Measurements from ENCODE around the gene HAT1.

Gene HAT1

DNA sequence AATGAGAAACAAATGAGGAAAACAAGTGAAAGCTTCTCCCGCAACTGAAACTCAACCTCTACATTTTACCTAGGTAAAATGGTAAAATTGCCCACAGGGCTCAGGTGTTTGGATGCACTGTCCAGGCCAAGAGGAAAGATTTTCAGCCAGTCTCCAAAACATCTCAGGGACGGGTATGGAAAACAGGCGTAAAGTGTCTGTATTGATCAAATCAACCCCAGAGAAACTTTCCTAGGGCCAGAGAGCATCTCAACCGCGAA, 361 bp upstream of the HAT1 start:
- no peak for DNase-seq

DNA sequence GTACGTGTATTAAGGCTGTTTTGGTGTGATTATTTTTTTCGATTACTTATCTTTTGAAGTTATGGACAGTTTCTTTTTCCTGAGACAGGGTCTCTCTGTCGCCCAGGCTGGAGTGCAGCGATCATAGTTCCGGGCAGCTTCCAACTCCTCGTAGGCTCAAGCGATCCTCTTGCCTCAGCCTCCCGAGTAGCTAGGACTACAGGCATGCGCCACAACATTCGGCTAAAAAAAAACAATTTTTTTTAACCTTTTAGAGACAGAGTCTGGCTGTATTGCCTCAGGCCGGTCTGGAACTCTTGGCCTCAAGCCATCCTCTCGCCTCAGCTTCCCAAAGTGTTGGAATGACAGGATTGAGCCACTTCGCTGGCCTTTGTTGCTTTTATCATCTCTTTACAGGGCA, 945 bp downstream of the HAT1 start:
- no peak for DNase-seq

DNA sequence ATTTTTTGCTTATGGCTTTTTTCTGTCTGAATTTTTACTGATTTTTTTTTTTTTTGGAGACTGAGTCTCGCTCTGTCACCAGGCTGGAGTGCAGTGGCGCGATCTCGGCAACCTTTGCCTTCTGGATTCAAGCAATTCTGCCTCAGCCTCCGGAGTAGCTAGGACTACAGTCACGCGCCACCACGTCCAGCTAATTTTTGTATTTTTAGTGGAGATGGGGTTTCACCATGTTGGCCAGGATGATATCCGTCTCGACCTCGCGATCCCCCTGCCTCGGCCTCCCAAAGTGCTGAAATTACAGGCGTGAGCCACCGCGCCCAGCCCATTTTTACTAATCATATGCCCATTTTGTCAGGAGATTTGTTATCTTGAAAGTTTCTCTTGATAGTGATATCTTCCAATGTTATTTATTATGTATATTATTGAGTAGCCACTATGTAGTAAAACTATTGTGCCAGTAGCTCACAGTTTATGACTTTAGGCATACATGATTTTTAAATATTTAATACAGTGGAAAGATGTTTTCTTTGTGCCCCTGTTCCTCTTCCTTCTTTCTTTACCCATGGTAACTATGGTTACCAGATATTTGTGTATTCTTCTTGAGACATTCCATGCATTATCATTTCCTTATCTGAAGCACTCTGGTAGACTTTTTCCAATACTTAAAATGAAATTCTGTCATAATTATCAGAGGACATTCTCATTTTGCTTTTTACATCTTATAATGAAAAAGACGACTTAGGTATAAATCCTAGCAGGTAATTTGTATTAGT, 2.1 kb downstream of the HAT1 start:
- no peak for DNase-seq

DNA sequence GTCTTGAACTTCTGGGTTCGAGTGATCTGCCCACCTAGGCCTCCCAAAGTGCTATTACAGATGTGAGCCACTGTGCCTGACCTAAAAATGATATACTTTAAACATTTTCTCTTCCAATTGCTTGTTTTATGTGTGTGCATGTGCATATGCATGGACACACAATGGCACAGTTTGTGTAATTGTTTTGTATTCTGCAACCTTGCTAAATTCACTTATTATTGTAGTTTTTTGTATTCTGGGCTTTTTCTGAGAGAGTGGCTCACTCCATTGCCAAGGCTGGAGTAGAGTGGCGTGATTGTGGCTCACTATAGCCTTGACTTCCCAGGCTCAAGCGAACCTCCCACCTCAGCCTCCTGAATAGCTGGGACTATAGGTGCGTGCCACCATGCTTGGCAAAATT, 8.1 kb downstream of the HAT1 start:
- no peak for DNase-seq

DNA sequence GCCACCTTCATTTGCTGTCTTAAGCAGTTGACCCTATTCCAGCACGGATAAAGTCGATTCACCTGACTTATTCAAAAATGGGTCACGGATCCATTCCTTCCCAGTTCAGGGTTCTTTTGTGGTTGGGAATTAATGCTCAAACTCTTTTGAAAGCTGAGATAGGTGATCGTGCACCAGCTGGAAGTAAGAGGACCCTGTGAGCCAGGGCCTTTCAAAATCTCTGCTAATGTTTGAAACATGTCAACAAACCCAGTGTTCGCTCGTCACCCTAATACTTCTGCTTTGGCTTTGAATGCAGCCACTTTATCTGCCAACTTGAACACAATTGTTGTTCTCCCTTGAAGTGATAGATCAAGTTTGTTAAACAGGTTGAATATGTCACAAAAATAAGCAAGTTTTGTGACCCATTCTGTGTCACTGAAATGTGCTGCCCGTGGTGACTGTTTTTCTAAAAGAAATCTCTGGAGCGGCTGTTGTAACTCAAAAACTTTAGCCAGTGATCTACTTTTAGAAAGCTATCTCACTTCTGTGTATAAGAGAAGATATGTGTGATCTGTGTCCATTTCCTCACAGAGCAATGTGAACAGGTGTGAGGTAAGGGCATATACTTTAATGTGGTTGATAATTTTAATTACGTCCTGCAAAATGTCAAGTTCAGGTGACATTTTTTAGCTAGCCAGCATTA, 16.9 kb downstream of the HAT1 start:
- DNase-seq: no peak

DNA sequence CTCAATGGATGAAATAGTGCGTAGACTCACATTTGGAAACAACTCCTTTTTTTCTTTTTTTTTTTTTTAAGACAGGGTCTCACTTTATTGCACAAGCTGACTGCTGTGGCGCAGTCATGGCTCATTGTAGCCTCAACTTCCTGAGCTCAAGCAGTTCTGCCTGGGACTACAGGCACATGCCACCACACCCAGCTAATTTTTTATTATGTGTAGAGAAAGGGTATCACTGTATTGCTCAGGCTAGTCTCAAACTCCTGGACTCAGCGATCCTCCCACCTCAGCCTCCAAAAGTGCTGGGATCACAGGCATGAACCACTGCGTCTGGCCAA, 17.4 kb downstream of the HAT1 start:
- no peak for DNase-seq

DNA sequence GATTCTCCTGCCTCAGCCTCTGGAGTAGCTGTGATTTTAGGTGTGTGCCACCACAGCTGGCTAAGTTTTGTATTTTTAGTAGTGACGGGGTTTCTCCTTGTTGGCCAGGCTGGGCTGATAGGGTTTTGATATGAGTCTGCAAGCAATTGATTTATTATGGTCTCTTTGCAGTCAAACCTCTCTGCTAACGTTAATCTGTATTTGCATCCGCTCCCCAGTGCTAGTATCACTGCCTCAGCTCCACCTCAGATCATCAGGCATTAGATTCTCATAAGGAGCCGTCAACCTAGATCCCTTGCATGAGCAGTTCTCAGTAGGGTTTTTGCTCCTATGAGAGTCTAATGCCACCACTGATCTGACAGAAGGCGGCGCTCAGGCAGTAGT, 19.0 kb downstream of the HAT1 start:
- DNase-seq: no peak

DNA sequence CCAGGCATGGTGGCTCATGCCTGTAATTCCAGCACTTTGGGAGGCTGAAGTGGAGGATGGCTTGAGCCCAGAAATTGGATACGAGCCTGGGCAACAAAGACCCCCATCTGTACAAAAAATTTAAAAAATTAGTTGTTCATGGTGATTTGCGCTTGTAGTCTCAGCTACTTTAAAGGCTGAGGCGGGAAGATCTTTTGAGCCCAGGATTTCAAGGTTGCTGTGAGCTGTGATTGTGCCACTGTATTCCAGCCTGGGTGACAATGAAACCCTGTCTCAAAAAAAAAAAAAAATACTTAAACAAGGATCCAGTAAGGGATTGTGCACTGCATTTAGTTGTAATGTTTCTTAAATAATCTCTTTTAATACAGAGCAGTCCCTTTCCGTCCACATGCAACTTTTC, 21.6 kb downstream of the HAT1 start:
- no peak for DNase-seq

DNA sequence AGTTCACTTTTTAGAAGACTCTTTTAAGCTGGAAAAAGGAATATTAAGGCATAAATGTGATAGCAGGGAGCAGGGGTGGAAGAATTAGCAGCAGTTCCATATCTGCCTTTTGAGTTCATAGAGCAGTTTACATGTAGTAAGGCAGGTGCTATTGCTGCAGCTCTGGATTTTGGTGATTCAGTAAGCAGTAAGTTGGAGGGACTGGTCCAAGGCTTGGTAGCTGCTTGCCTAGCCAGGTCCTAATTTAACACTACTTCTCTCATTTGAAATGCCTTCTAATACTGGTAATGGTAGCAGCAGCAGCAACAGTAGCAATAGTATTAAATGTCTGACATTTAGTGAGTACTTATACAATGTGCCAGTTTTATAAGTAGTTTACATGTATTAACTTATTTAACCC, 30.0 kb downstream of the HAT1 start:
- DNase-seq: no peak

DNA sequence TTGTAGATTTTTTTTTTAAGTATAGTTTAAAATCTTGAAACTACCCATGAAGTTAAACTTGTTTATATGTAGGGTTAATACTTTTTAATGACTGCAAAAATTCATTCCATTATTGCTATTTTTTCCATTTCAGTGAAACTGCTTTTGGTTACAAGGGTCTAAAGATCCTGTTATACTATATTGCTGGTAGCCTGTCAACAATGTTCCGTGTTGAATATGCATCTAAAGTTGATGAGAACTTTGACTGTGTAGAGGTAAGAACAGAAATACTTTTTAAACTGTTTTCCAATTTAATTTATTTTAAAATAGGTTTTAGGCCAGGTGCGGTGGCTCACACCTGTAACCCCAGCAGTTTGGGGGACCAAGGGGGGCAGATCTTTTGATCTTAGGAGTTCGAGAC, 30.5 kb downstream of the HAT1 start:
- DNase-seq: no peak

DNA sequence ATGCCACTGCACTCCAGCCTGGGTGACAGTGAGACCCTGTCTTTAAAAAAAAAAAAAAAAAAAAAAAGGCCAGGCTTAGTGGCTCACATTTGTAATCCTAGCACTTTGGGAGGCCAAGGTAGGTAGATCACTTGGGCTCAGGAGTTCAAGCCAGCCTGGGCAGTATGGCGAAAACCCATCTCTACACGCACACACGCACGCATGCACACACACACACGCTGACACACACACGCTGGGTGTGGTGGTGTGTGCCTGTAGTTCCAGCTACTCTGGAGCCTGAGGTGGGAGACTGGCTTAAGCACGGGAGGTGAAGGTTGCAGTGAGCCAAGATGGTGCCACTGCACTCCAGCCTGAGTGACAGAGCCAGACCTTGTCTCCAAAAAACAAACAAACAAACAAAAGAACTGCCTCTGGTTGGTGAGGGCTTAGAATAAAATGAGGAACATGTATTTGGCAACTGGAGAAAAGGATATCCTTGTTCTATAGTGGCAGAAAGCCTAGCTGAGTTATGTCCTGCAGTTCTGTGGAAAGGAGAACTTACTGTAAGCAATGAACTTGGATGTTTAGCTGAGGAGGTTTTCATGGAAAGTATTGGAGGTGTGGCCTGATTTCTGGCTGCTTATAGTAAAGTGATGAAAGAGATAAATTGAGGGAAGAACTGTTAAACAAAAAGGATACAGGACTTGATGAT, 34.0 kb downstream of the HAT1 start:
- no peak for DNase-seq

DNA sequence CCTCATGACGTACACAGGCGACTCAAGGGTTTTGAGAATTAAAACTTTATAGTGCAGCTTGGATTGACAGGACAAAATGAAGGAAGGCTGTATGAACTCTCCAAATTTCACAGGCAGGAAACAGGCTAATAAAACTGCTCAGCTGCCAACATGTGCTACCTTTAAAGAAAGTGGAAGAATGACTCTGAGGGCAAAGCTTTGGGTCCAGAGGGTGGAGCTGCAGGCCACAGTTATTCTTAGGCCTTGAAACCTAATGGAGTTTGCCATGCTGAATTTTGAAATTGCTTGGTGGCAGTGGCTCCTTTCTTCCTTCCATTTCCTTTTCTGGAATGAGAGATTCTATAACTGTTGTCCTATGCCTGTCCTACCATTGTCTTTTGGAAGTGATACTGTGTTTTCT, 34.8 kb downstream of the HAT1 start:
- no peak for DNase-seq

DNA sequence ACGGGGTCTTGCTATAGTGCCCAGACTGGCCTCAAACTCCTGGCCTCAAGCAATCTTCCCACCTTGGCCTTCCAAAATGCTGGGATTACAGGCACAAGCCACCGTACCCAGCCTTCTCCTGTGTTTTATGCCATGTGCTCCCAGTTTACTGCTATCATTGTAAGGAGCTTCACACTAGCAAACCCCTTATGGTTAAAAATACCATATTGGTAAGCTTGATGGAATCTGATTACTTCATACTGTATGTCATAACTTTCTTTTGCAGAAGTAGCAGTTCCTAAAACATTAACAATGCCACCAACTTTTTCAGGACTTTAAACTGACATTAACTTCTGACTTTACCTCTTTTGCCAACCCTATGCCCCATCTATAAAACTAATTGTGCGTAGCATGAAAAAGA, 36.2 kb downstream of the HAT1 start:
- DNase-seq: no peak

DNA sequence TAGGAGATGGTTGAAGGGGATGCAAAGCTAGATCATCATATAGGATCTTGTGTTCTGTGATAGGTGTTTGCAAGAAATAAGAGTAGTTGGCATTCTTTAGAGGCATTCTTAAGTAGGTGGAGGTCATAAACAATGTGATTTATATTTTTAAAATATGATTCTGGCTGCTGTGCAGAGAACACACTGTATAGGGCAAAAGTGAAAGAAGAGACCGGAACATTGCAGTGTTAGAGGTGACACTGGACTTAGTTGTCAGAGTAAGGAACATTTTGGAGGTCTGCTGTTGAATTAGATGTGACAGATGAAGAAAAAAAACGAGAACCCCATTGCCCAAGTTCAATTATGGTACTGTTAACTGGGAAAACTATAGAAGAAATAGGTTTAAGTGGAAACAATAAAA, 37.7 kb downstream of the HAT1 start:
- no peak for DNase-seq

DNA sequence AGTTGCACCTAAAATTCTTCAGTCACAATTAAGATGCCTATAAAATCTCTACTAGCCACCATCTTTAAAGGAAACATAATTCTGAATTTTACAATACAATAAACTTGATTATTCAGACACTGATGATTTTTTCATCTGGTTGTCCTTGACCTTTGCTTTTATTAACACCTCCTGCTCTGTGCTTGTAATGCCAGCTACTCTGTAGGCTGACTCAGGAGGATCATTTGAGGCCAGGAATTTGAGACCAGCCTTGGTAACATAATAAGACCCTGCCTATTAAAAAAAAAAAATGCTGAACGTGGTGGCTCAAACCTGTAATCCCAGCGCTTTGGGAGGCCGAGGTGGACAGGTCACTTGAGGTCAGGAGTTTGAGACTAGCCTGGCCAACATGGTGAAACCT, 38.3 kb downstream of the HAT1 start:
- no peak for DNase-seq

DNA sequence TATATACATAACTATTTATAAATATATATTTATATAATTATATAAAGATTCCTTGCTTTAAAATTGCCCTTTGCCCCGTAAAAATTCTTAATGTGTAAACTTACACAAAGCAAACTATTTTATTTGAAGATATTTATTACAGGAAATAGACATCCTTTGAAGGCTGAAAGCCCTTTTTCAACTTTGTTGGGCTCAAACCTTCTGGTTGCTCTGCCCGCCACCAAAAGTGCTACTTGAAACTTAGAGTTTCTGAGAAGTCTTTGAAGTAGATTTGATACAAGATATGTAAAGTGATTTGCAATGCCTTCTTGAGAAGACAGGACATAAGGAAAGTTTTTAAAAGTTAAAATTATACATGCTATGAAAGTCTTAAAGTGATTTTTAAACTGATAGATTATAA, 40.9 kb downstream of the HAT1 start:
- DNase-seq: no peak

DNA sequence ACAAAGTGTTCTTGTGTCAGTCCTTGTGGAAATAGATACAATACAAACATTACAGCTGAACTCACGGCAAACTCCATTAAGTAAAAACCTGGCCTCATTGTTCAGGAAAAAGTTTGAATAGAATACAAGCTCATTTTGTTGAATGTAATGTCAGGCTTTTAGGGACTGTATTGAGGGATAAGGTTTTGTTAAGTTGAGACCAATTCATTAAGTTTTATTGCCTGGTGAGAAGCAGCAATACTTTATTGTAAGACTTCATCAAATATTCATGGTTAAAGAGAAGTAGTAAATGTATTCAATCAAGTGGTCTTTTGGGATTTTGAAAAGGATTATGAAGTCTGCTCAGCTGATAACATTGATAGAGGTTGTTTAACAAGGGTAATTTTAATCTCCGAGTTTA, 42.0 kb downstream of the HAT1 start:
- no peak for DNase-seq

DNA sequence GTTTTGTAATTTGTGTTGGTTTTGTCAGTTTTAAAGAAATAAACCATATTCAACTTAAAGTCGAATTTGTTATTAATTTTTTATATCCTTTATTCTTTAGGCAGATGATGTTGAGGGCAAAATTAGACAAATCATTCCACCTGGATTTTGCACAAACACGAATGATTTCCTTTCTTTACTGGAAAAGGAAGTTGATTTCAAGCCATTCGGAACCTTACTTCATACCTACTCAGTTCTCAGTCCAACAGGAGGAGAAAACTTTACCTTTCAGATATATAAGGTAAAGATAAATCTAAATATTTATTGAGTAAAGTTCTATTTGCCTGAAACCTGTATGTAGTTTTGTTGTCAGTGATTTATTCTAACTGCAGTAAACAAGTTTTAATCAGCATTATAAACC, 43.0 kb downstream of the HAT1 start:
- no peak for DNase-seq

DNA sequence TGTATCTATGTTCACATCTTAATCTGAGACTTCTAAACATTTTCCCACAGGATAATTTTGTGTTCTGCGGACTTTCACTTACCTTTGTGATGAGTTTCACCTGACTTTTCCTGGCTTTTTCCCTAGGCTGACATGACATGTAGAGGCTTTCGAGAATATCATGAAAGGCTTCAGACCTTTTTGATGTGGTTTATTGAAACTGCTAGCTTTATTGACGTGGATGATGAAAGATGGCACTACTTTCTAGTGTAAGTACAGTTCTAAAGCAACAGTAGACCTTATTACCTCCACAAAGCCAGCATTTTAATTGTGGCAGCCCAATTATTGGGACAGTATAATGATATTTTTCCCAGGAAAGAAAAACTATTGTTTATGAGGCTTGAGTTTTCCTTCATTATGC, 43.4 kb downstream of the HAT1 start:
- DNase-seq: no peak

DNA sequence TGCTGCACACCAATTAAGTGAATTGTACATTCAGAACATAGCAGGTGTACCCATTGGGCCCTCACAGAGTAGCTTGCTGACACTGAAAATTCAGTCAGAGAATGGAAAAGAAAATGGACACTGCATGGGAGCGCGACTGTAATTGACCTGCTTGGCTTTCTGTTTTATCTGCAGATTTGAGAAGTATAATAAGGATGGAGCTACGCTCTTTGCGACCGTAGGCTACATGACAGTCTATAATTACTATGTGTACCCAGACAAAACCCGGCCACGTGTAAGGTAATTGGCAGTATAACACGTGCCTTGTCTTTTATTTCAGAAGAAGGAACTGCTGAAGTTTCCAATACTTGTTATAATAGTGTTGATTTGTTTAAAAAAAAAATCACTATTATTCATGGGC, 44.0 kb downstream of the HAT1 start:
- no peak for DNase-seq

DNA sequence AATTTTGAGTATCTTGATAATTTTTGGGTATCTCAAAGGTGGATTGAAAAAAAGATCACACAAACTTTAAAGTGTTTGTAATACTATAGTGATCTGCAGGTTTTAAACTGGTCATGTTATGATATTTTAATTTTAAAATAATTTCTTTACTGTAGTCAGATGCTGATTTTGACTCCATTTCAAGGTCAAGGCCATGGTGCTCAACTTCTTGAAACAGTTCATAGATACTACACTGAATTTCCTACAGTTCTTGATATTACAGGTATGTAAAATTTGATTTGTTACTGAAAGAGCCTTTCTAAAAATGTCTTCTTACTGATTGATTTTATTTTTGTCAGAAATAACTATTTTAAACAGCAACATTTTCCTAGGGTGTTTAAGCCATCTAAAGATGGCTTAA, 44.4 kb downstream of the HAT1 start:
- no peak for DNase-seq

DNA sequence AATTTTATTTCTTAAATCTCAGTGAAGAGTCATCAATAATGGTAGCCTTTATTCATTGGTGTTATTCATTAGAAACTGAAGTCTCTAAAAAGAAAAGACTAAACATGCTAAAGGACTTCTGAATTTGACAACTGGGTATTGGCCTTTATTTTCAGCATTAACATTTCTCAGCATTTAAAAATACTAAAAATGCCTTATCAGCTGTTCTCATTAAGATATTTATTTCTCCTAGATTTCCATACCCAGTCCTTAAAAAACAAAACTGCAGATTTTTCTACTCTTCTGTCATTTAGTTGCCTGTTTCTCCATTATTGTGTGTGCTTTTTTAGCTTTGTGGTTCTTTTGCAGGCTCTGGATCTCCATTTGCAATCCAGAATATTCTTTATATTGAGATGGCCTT, 46.2 kb downstream of the HAT1 start:
- no peak for DNase-seq

DNA sequence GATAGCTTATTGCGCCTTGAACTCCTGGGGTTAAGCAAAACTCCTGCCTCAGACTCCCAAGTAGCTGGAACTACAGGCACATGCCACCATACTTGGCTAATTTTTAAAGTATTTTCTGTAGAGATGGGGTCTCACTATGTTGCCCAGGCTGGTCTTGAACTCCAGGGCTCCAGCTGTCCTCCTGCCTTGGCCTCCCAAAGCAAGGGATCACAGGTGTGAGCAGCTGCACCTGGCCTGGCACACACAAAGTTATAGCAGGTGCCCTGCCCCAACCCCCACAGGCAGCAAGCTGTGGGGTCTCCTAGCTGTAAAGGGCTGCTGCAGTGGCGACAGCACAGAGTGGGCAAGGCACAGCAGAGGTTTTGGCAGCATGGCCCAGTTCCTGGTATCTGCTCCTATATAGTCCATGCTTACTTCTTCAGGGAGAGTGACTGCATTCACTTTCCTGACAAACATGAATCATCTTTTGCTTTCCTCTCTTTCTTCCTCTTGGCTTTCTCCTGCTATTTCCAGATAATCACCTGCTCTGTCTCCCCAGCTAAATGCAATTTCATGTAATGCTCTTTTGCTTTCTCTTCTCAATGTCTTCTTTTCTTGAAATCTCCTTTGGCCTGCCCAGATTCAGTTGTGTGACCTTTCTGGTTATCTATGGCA, 50.2 kb downstream of the HAT1 start:
- DNase-seq: no peak

DNA sequence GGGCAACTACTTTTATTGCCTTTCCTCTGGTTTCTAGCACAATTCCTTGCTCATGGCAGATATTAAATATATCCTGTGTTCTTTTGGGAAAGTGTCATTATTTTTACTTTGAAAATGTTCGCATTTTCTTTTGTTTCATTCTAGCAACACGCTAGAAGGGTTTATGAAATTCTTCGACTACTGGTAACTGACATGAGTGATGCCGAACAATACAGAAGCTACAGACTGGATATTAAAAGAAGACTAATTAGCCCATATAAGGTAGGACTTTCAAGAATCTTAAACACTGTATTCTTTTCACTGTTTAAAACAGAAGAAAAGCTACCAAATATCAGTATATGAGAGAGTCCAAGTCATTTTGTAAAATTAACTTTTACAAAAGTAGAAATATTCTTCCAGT, 56.8 kb downstream of the HAT1 start:
- no peak for DNase-seq

Measured in 8988T (cell line).